HG03571 (cell line): ENCODE measurements around the gene GALNT11.
"Not testable (repeated sequence)": the region's sequence is repeated elsewhere in the genome, so short reads cannot be mapped to it uniquely, and the experiment has no call there.

Experiments
- ATAC-seq: cut with Tn5 transposase; IDR thresholded peaks from one replicate; pipeline ENCODE4 v1.9.1; 2021; ENCODE audit not compliant: unreplicated experiment

The GALNT11 gene

GRCh38 chr7:152027491-152028365 lies 2.3 kb downstream of the GALNT11 start:
- not testable (repeated sequence) for ATAC-seq

- ATAC-seq = not testable (repeated sequence)
Measured at GRCh38 chr7:152030059-152030458, 4.6 kb downstream of the GALNT11 start.

- ATAC-seq = not testable (repeated sequence)
Measured at GRCh38 chr7:152030639-152031038, 5.2 kb downstream of the GALNT11 start.

GRCh38 chr7:152035817-152036216 lies 10.3 kb downstream of the GALNT11 start:
- ATAC-seq = no peak

- ATAC-seq = not testable (repeated sequence)
Measured at GRCh38 chr7:152038410-152038809, 12.9 kb downstream of the GALNT11 start.

DNA sequence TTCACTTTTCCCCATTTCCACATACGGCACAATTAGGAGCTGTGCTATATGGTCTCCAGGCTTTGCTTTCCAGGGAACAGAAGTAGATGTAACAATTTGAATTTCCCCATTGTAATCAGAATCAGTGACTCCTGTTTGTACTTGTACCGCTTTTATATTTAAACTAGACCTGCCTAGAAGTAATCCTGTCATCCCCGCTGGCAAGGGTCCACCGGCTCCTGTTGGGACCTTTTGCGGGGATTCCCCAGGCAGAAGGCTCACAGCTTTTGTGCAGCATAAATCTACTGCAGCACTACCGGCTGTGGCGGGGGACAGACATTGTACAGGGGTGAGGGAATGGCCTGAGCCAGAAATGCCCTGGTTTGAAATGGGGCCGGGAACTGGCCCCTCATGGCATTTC lies 17.6 kb downstream of the GALNT11 start:
- ATAC-seq = not testable (repeated sequence)

- not testable (repeated sequence) for ATAC-seq
Measured at GRCh38 chr7:152044909-152045308, 19.4 kb downstream of the GALNT11 start.

DNA sequence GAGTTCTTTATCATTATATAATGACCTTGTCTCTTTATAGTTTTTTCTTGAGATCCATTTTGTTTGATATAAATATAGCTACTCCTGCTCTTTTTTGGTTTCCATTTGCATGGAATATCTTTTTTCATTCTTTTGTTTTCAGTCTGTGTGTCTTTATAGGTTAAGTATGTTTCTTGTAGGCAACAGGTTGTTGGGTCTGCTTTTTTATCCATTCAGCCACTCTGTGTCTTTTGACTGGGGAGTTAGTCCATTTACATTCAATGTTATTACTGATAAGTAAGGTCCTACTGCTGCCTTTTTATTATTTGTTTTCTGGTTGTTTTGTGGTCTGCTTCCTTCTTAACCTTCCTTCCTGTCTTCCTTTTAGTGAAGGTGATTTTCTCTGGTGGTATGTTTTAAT lies 21.1 kb downstream of the GALNT11 start:
- ATAC-seq = no peak

GRCh38 chr7:152048051-152048450 lies 22.6 kb downstream of the GALNT11 start:
- ATAC-seq = no peak

- ATAC-seq = no peak
Measured at GRCh38 chr7:152050547-152050971, 25.1 kb downstream of the GALNT11 start.

- ATAC-seq = no peak
Measured at GRCh38 chr7:152051968-152052367, 26.5 kb downstream of the GALNT11 start.

GRCh38 chr7:152052771-152053170 lies 27.3 kb downstream of the GALNT11 start:
- no peak for ATAC-seq

DNA sequence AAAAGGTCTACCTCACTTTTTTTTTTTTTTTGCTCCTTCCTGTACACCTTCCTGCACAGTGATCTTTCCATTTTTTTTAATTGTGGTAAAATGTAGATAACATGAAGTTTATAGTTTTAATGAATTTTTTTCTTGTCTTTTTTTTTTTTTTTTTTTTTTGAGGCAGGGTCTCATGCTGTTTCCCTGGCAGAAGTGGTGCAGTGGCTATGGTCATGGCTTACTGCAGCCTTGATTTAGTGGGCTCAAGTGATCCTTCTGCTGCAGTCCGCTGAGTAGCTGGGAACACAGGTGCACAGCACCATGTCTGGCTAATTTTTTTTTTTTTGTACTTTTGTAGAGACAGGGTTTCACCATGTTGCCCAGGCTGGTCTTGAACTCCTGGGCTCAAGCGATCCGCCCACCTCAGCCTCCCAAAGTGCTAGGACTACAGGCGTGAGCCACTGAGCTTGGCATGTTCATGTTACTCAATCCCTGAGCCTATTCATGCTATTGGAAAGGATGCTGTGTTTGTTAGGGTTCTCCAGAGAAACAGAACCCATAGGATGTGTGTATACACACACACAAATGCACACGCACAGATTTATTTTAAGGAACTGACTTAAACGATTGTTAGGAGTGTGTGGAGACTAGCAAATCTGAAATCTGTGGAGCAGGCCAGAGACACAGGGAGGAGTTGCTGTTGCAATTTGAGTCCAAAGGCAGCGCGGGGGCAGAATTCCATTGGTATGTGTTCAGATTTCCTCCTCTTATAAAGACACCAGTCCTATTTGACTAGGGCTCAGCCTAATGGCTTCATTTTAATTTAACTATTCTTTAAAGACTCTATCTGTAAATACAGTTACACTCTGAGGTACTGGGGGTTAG lies 29.1 kb downstream of the GALNT11 start:
- ATAC-seq = no peak

GRCh38 chr7:152056621-152057274 lies 31.3 kb downstream of the GALNT11 start:
- ATAC-seq = no peak

DNA sequence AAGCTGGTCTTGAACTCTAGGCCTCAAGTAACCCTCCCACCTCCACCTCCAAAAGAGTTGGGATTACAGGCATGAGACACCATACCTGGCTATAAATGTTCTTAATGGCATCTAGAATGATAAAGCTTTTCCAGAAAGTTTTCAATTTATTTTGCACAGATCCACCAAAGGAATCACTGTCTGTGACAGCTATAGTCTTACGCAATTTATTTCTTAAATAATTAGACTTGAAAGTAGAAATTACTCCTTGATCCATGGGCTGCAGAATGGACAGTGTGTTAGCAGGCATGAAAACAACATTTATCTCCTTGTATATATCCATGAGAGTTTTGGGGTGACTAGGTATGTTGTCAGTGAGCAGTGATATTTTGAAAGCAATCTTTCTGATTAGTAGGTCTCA lies 33.8 kb downstream of the GALNT11 start:
- no peak for ATAC-seq

- ATAC-seq = not testable (repeated sequence)
Measured at GRCh38 chr7:152061086-152061485, 35.6 kb downstream of the GALNT11 start.

DNA sequence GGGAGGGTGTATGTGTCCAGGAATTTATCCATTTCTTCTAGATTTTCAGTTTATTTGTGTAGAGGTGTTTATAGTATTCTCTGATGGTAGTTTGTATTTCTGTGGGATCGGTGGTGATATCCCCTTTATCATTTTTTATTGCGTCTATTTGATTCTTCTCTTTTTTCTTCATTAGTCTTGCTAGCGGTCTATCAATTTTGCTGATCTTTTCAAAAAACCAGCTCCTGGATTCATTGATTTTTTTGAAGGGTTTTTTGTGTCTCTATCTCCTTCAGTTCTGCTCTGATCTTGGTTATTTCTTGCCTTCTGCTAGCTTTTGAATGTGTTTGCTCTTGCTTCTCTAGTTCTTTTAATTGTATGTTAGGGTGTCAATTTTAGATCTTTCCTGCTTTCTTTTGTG lies 37.7 kb downstream of the GALNT11 start:
- ATAC-seq = not testable (repeated sequence)

DNA sequence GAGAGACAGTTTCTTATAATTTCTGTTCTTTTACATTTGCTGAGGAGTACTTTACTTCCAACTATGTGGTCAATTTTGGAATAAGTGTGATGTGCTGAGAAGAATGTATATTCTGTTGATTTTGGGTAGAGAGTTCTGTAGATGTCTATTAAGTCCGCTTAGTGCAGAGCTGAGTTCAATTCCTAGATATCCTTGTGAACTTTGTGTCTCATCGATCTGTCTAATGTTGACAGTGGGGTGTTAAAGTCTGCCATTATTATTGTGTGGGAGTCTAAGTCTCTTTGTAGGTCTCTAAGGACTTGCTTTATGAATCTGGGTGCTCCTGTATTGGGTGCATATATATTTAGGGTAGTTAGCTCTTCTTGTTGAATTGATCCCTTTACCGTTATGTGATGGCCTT lies 38.3 kb downstream of the GALNT11 start:
- ATAC-seq = not testable (repeated sequence)

- not testable (repeated sequence) for ATAC-seq
Measured at GRCh38 chr7:152065800-152066344, 40.4 kb downstream of the GALNT11 start.

GRCh38 chr7:152072421-152072820 lies 46.9 kb downstream of the GALNT11 start:
- no peak for ATAC-seq

- ATAC-seq = no peak
Measured at GRCh38 chr7:152073352-152073751, 47.9 kb downstream of the GALNT11 start.
